ENCODE data around the gene HINT3. TPM values are rescaled to one million over a fixed set of nuclear protein-coding genes. Genes with fewer than 3 reads are reported as not detected.

HINT3 gene
- total and polyA plus RNA-seq, 2 of the 13 experiments (the other 11 are each of a cell fraction or from before 2014, with no cell fraction given) = 3.1 to 22.8 TPM

DNA sequence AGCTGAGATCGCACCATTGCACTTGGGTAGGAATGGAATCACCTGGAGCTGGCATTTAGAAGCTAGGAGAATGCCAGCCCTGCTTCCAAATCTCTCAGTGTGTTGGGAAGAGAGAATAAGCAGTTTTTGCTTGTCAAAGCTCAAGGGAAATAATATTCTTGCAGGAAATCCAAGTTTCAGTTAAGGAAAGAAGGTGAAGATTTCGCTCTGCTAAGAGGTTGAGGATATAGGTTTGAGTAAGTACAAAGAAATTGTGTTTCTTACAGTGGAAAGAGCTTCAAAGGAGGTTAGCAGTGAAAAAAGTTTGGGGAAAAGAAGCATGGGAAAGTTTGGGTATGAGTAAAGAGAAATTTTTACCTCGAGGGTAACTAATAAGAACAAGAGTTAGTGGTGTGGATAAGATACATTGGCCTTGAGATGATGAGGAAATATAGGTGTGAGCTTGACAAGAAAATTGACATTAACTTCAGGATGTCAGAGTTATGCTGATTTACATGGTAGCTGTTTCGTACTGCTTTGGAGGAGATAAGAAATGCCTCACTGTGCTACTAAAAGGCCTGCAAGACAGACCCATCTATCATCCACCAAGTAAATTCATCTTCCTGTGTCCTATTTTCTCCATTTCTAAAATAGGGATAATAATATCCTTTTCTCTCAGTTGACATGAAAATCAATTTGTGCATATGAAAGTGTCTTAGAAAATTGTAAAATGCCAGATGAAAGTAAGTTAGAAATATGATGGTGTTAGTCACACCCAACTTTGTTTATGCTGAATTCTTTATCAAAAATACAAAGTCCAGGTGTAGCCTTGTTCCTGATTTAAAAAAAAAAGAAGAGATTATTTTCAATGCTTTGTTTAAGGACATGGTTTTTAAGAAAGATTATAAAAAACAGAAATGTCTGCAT, 12.8 kb upstream of the HINT3 start:
- DNase-seq (ENCODE audit: low spot score) (no peak), FAIRE-seq (no peak), ATAC-seq (peak; percentile 10)
- H3K79me2 ChIP-seq (ENCODE audit: insufficient read depth, low read length) = no peaks in the 10 kb centered on the region
- POLR2A ChIA-PET = interaction anchor here (1.1 to 5.4 kb wide), 6 partner anchors 9 to 44 kb away, joined by 3 to 48 read pairs (median 12); partner anchors contain the start of genes HINT3 and TRMT11
- no peaks in the 10 kb centered on the region for H3K27me3 ChIP-seq (ENCODE audit: control insufficient read depth in 1 of 2, insufficient read depth in 2 of 2, low read length in 2 of 2)
- peaks cover 81% of the 10 kb centered on the region for H3K4me1 ChIP-seq (ENCODE audit: insufficient read depth, low read length)
- H3K9ac ChIP-seq (ENCODE audit: insufficient read depth, low read depth, low read length) = peak overlapping the region; percentile 50
- in situ Hi-C loops (cut with HindIII; ENCODE audit: extremely low pct_ligation_motif_present, low pct_unique_long_range_greater_than_20kb) = no loop called here
- no peaks in the 10 kb centered on the region for H3K36me3 ChIP-seq (replicated peaks in 1 of 2; ENCODE audit: control insufficient read depth in 1 of 2, insufficient read depth in 2 of 2, low read length in 2 of 2)
- peak overlapping the region in 2 of 3 experiments; percentile 32 to 56; a peak in 2 of 6 replicates for H3K4me3 ChIP-seq (replicated peaks in 1 of 3; ENCODE audit: insufficient read depth in 1 of 3, low read depth in 2 of 3, low read length in 3 of 3)
- H2AFZ ChIP-seq (ENCODE audit: low read length) = peak overlapping the region; percentile 55
- WGBS (ENCODE audit: low lambda C conversion rate) = 83% methylated on average over 4 of the region's 4 CpGs
- intact Hi-C loops (cut with micrococcal nuclease; ENCODE audit: unreplicated experiment) = loop anchor here (1.0 kb wide), 1 partner anchor 24 kb away; no protein-coding TSS in a partner anchor
- H3K4me2 ChIP-seq (ENCODE audit: low read depth, low read length) = peak overlapping the region; percentile 71
- peak overlapping the region; percentile 92 for H3K27ac ChIP-seq (ENCODE audit: extremely low read length, insufficient read depth, low read length)
- BruUV-seq (replicated peaks) = TSS peak; percentile 72
- CTCF ChIA-PET (ENCODE audit: low intra/inter-chr PET ratio, low total read pairs) = no interaction called here
- no peaks in the 10 kb centered on the region for H4K20me1 ChIP-seq (ENCODE audit: insufficient read depth, low read length)
- no peaks in the 10 kb centered on the region for H3K9me3 ChIP-seq (ENCODE audit: low read length)
- TF ChIP-seq EHMT2 (IDR thresholded peaks at IDR 0.05; ENCODE audit: borderline replicate concordance, low read depth, low read length) = peak; percentile 32; the same call in 1 of the 2 replicates
- TF ChIP-seq MIXL1 (CRISPR knock-in tag; IDR thresholded peaks at IDR 0.05) = no peak
- TF ChIP-seq ZNF343 (CRISPR knock-in tag; IDR thresholded peaks at IDR 0.05) = peak; percentile 70; the same call in 1 of the 2 replicates
- no peak for TF ChIP-seq THAP9 (CRISPR knock-in tag; IDR thresholded peaks at IDR 0.05; ENCODE audit: borderline replicate concordance)
- TF ChIP-seq ZNF607 (CRISPR knock-in tag; IDR thresholded peaks at IDR 0.05; ENCODE audit: borderline replicate concordance) = no peak
- no peak for TF ChIP-seq TEAD2 (CRISPR knock-in tag; IDR thresholded peaks at IDR 0.05)
- no peak for TF ChIP-seq RAD21 (CRISPR knock-in tag; IDR thresholded peaks at IDR 0.05)
- no peak for TF ChIP-seq GLI4 (CRISPR knock-in tag; IDR thresholded peaks at IDR 0.05; ENCODE audit: borderline replicate concordance)
- no peak for TF ChIP-seq HOMEZ (CRISPR knock-in tag; IDR thresholded peaks at IDR 0.05; ENCODE audit: low read depth)
- no peak for TF ChIP-seq ZMYM2 (CRISPR knock-in tag; IDR thresholded peaks at IDR 0.05)
- TF ChIP-seq ZNF292 (CRISPR knock-in tag; IDR thresholded peaks at IDR 0.05; ENCODE audit: borderline replicate concordance, low read depth) = 0 out of 2 replicates have a peak, but pooled peaks have one; percentile 5
- TF ChIP-seq ZNF878 (CRISPR knock-in tag; IDR thresholded peaks at IDR 0.05) = peak; percentile 35; the same call in 1 of the 2 replicates
- TF ChIP-seq TCF12 (IDR thresholded peaks at IDR 0.05) = no peak
- no peak for TF ChIP-seq TCF12 (CRISPR knock-in tag; IDR thresholded peaks at IDR 0.05)
- no peak for TF ChIP-seq MTERF4 (CRISPR knock-in tag; IDR thresholded peaks at IDR 0.05)
- no peak for TF ChIP-seq NFRKB (IDR thresholded peaks at IDR 0.05)
